Measurements from ENCODE around the gene PARD3.

The PARD3 gene

DNA sequence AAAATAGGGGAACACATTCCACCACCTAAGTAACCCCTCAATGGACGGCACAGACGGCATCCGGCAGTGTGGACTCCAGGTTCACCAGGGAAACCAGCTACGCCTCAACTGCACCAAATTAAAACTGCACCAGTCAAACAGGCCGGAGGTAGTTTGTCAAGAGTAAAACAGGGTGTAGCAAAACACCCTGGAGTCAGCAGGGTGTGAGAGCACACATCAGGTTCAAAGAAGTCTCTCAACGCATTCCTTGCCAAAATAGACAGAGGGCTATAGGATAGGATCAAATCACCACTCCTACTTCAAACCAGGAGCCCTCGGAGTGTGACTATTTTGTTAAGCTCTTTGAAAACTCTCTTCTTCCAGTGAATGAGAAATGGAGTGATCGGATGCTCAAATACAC is 135.9 kb downstream of the PARD3 start:
- no peak for DNase-seq

- no peak for DNase-seq
Measured at GRCh38 chr10:34677591-34677990, 137.5 kb downstream of the PARD3 start.

- DNase-seq, result no peak
Measured at GRCh38 chr10:34677132-34677531, 138.0 kb downstream of the PARD3 start.

- DNase-seq, result no peak
Measured at GRCh38 chr10:34674176-34674575, 140.9 kb downstream of the PARD3 start.

DNA sequence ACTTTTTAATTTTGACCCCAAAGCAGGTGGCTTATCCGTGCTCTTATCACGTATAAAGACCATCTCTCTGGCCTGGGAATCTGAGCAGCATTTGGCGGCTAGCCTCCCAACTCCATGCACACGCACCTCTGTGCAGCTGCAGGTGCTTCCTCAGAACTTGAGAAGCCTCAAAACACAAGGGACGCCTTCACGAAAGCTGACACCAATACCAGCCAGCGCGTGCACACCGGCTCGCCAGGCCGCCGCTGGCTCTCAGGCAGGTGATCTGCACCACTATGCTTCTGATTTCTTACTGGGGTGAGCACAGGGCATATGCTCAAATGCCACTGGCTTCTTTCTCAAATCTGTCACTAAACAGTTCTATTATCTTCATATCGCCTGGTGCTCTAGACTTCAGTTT is 145.0 kb downstream of the PARD3 start:
- DNase-seq, result no peak

GRCh38 chr10:34669079-34669478 is 146.0 kb downstream of the PARD3 start:
- DNase-seq, result no peak

DNA sequence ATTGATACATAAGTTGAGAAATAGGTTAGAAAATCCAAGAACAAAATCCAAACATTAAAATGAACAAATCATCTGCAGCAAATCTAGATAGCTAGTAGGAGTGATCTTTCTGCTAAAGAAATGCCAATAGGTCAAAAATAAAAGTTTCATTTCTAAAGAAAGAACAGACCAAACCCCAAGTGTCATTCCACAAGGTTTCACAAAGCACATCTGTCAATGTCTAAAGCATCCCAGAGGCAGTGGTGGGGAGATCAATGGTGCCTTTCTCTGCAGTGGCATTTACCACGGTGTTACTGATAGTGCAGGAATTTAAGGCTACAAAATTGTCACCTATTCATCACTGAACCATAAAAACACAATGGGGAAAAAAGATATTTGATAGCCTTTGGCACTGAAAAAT is 147.9 kb downstream of the PARD3 start:
- no peak for DNase-seq

DNA sequence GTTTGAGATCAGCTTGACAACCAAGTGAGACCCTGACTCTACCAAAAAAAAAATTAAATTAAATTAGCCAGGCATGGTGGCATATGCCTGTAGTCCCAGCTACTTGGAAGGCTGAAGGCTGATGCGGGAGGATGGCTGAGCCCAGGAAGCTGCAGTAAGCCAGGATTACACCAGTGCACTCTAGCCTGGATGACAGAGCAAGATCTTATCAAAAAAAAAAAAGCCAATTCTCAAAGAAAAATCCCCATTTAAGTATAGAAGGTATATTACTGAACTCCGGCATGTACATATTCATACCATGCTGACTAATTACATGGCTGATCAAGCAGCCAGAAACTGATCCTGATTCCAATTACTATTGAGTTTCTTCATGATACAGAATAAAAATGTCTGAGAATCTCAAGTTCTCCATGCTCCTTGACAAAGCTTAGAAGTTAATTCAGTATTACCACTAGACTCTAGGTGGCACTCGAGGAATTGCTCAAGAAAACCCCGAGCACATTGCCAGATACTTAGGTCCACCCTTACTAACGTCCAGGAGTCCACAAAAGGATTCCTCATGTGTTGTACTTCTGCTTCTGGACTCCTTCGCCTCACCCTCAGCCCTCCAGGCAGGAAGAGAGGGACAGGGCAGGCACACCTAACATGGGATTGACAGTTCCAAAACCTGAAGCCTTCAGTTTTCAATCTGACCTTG is 148.9 kb downstream of the PARD3 start:
- no peak for DNase-seq

DNA sequence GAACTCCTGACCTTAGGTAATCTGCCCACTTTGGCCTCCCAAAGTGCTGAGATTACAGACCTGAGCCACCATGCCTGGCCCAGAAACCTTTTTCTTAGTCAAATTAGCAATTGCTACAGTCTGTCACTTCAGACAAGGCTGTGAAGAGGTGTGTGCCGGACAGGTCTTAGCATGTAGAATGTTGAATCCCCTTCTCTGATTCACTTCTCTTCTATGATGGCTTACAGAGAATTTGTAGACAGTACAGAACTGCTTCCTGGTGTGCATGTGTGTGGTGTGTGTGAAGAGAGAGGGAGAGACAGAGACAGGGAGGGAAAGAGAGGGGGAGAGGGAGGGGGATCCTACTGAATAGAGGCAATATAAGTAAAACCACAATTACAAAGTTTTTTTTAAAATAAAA is 150.4 kb downstream of the PARD3 start:
- DNase-seq, result no peak

GRCh38 chr10:34661580-34661979 is 153.5 kb downstream of the PARD3 start:
- no peak for DNase-seq

DNA sequence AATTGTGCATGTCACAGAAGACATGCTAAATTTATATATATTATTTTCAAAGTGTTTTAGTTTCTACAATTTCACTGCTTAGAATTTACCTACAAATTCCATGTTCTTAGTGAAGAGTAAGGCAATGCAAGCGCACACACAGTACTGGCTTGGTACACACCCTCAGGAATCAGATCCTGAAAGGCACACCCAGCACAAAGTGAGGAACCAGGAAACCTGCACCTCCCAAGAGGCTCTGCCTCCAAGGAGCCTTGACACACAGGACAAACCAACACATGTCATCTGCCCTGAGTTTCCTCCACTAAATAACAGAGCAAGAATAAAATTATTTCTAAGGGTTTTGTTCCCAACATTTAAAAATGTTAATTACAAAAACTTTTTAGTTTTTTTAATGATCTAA is 156.2 kb downstream of the PARD3 start:
- no peak for DNase-seq

DNA sequence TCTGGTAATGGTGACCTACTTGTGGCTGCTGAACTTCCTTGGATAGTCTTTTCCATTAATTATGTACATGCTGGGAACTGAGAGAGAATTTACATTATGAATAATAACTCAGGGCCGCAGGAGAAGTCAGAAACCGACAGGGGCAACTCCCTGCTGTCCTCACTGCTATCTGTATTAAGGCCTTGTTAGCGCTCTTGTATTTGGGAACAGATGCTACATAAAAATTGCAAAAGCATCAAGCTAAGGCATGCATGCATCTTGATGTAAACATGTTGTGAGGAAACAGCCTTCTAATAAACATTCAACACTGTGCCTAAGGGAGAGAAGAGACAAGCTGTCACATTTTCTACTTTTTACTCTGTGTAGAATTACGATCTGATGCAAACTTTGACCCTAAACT is 158.4 kb downstream of the PARD3 start:
- no peak for DNase-seq

DNA sequence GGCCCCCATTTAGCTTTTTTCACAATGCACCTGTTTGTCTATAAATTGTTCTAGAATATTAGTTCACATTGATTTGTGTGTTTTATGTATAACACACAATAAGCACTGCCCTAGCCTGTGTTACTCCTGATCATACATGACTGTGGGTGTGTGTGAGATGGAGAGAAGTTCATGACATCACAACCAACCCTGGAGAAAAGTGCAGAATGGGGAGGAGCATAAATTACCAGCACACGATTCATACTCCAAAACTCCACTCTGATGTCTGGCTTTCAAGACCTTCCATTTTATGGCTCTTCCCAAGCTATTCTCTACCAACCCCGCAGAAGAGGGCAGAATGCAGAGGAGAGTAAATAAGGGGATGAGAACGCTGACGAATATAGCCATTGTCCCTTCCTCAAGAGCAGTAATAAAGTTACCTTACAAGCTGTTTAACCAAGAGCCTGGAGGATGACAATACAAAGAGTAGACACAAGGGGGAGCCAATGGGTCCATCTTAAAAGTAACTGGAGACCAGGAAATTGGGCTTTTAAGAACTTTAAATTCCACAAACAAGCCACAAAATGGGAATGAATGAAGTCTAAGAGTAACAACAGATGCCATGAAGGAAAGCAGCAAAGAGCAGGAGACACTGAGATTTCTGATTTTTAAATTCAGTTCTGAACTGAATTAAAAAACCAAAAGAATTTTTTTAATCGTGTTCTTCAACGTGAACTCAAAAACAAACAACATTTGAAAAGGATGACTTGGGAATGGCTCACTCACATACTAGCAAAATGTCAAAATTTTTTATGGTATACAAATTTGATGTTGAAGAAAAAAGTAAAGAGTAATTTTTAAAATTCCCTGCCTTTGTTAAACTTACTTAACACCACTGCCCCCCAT is 159.6 kb downstream of the PARD3 start:
- no peak for DNase-seq

- no peak for DNase-seq
Measured at GRCh38 chr10:34654211-34654610, 160.9 kb downstream of the PARD3 start.

DNA sequence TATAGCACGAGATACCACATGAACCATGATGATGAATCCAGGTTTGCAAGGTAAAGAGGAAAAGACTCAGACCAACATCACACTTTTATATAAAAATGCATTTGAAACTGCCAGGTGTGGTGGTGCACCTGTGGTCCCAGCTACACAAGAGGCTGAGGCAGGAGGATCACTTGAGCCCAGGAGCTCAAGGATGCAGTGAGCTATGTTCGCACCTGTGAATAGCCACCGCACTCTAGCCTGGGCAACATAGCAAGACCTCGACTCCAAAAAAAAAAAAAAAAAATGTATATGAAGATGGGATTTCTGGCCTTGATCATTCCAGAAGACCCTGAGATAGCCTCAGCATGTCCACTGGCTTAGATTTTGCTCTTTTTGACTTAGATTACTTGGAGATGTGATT is 161.6 kb downstream of the PARD3 start:
- DNase-seq, result no peak

DNA sequence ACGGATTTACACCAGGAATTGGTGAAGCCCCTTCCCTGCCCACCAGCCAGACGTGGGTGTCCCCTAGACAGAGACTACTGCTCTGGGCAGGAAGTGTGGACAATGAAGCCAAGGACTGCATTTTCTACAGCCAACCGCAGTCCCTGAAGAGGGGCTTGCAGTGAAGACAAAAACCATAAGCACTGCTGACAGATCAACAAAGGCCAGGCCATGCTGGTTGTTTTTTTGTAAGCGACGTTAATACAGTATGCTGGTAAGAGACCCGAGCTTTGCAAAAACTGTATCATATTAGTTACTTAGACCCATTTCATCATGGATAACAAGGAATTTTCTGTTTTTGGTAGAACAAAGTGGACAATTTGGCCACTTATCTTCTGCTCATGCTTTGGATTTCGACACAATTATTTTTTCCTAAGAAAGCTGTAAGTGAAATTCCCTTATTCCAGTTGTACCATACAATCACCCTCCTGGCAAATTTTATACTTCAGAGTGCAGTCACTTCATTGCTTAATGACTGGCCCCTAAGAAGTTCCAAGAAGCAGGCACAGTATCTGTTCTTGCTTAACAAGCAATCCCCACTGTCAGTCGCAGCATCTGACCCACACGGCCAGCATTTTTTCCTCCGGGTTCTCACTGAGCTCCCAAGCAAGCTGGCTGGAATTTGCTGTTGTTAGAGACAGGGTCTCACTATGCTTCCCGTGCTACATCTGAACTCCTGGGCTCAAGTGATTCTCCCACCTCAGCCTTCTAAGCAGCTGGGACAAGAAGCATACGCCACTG is 163.5 kb downstream of the PARD3 start:
- no peak for DNase-seq

DNA sequence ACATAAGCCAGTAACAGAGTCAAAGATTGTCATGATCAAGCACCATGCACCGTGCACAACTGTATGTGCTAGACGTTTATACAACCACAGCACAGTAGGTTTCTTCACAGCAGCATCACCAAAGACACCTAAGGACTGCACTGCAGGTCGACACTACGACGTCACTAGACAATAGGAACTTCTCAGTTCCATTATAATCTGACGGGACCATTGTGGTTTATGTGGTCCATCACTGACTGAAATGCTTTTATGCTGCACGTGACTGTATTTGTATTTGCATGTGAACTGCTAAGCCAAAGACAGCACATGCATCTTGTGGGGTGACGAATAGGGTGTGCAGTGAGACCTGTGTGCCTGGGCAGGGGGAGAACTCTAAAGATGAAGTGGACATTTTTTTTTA is 164.9 kb downstream of the PARD3 start:
- DNase-seq, result no peak

GRCh38 chr10:34649385-34649784 is 165.7 kb downstream of the PARD3 start:
- no peak for DNase-seq

DNA sequence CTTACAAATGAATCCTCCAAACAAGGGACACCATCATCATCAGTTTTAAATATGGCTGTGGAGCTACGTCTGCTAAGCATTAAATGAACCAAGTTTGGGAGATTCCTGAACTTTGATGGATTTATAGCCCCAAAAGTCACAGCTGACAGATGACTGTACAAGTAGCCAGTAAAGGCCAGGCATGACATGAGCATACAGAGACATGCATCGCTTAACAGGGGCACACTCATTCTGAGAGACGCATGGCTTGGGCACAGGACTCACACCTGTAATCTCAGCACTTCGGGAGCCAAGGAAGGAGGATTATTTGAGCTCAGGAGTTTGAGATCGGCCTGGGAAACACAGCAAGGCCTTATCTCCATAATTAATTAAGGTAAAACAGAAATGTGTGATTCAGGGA is 166.2 kb downstream of the PARD3 start:
- DNase-seq, result no peak

DNA sequence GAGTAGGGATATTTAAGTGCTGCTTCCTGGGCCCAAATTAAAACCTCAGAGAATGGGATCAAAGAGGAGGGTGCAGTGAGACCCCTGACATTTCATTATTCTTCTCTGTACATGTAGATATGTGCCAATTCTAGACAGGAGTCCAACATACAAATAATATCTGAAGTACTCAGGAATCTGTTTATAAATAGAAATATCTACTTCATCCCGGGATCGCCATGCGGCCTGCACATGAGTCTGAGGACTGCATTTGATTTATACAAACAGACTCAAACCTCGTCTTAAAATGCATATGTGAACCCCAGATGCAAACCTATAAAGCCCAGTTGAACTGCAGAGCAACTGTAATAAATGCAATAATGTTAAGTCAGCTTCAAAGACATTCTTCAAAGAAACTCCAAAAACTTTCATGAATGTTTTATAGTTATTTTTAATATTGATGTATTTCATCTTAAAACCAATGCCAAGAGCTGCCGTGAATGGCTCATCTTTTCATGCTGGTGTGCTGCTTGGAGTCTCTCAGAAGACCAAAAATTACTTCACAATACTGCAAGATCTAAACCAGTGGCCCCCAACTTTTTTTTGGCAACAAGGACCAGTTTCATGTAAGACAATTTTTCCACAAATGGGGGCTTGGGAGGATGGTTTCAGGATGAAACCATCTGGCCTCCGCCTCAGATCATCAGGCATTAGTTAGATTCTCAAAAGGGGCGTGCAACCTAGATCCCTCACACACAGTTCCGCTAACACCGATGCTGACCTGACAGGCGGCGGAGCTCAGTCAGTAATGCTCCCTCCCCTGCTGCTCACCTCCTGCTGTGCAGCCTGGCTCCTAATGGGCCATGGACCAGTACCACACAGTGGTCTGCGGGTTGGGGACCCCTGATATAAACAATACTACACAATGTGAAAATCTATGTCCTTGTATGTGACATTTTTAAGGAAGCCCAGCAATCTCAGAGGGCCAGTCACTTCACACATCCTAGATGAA is 166.9 kb downstream of the PARD3 start:
- no peak for DNase-seq

DNA sequence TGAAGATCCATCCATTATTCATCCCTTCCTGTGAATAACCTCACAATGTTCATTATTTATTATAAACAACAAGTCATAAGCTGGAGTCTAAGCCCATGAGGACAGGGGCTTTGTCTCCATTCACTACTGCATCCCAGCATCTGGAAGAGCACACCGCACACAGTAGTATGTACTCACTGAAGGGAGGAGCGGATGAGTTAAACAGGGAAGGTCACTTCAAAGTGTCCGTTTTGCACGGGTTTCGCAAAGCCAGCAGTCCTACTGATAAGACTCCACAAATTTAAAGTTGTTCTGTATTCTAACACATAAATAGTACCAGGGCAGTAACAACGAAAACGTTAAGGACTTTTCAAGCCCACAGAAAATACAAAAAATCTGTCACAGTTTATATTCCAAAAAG is 167.9 kb downstream of the PARD3 start:
- no peak for DNase-seq

DNA sequence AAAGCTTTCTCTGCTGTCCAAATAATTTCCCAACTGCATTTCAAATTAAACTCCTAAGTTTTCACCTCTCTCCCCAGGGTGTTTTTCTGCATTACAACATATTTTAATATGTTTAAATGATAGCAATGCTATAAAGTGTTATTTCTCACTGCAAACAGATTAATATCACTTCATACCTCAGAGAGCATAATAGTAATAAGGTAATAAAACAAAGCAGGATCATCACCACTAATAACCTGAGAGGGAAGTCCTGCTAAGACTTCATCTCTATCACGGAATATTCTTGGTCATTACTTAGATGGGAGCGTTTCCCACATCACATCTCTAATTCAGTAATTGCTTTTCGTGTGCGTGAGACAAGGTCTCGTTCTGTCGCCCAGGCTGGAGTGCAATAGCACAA is 168.8 kb downstream of the PARD3 start:
- no peak for DNase-seq

Data from activated CD4-positive, alpha-beta T cell treated with anti-CD3 and anti-CD28 coated beads, Interleukin-2, amount 50 U/mL, for 4 hours (primary cell).